ENCODE data around the gene UAP1L1. TPM values are rescaled to one million over a fixed set of nuclear protein-coding genes. Genes with fewer than 3 reads are reported as not detected.
"Not testable (repeated sequence)": the region's sequence is repeated elsewhere in the genome, so short reads cannot be mapped to it uniquely, and the experiment has no call there.

The UAP1L1 gene
- total and polyA plus RNA-seq, 2 experiments from 2014 or later: 15.6 to 39.1 TPM

GRCh38 chr9:137057545-137057944 is 19.8 kb upstream of the UAP1L1 start:
- Histone ChIP-seq H3K9me3 (ENCODE audit: low read depth) (no peaks in the 10 kb centered on the region), H2AFZ (no peak overlapping the region), H3K27me3 (peaks cover 9% of the 10 kb centered on the region), H3K4me3 (no peak overlapping the region), H3K4me2 (no peak overlapping the region), H3K27ac (peak overlapping the region; percentile 37), H4K20me1 (ENCODE audit: insufficient read depth, poor library complexity, severe bottlenecking) (no peaks in the 10 kb centered on the region), H3K4me1 (ENCODE audit: insufficient read depth) (peaks cover 46% of the 10 kb centered on the region), H3K36me3 (replicated peaks; ENCODE audit: insufficient read depth, low read depth) (no peaks in the 10 kb centered on the region), H3K9me2 (replicated peaks; ENCODE audit: insufficient read depth) (no peaks in the 10 kb centered on the region), H3K79me2 (no peaks in the 10 kb centered on the region)
- 75% methylated on average over 15 of the region's 16 CpGs for WGBS (ENCODE audit: low lambda C conversion rate, missing lambda C conversion rate)
- DNase-seq (ENCODE audit: low spot score): no peak
- no peak for TF ChIP-seq EZH2 (IDR thresholded peaks at IDR 0.05; ENCODE audit: borderline replicate concordance)
- no peak for TF ChIP-seq EZH2phosphoT487 (IDR thresholded peaks at IDR 0.05; ENCODE audit: low read depth, severe bottlenecking, unreplicated experiment)
- TF ChIP-seq CTCF (IDR thresholded peaks at IDR 0.05; ENCODE audit: poor library complexity): no peak

GRCh38 chr9:137058521-137059234 is 18.6 kb upstream of the UAP1L1 start:
- Histone ChIP-seq H3K9me3 (ENCODE audit: low read depth) (no peaks in the 10 kb centered on the region), H3K9me2 (replicated peaks; ENCODE audit: insufficient read depth) (no peaks in the 10 kb centered on the region), H2AFZ (no peak overlapping the region), H3K4me3 (no peak overlapping the region), H3K27ac (no peak overlapping the region), H3K4me1 (ENCODE audit: insufficient read depth) (peaks cover 38% of the 10 kb centered on the region), H3K36me3 (replicated peaks; ENCODE audit: insufficient read depth, low read depth) (no peaks in the 10 kb centered on the region), H3K4me2 (no peak overlapping the region), H3K79me2 (no peaks in the 10 kb centered on the region), H3K27me3 (no peaks in the 10 kb centered on the region), H4K20me1 (ENCODE audit: insufficient read depth, poor library complexity, severe bottlenecking) (no peaks in the 10 kb centered on the region)
- TF ChIP-seq EZH2phosphoT487 (IDR thresholded peaks at IDR 0.05; ENCODE audit: low read depth, severe bottlenecking, unreplicated experiment): no peak
- DNase-seq (ENCODE audit: low spot score): no peak
- 83% methylated on average over 9 of the region's 9 CpGs for WGBS (ENCODE audit: low lambda C conversion rate, missing lambda C conversion rate)

- Histone ChIP-seq H3K4me1 (ENCODE audit: insufficient read depth) (peaks cover 7% of the 10 kb centered on the region), H3K9me2 (replicated peaks; ENCODE audit: insufficient read depth) (no peaks in the 10 kb centered on the region), H4K20me1 (ENCODE audit: insufficient read depth, poor library complexity, severe bottlenecking) (no peaks in the 10 kb centered on the region), H3K4me3 (no peak overlapping the region), H3K27me3 (no peaks in the 10 kb centered on the region), H2AFZ (no peak overlapping the region), H3K9me3 (ENCODE audit: low read depth) (no peaks in the 10 kb centered on the region), H3K79me2 (no peaks in the 10 kb centered on the region), H3K27ac (no peak overlapping the region), H3K4me2 (no peak overlapping the region), H3K36me3 (replicated peaks; ENCODE audit: insufficient read depth, low read depth) (no peaks in the 10 kb centered on the region)
- 90% methylated on average over 15 of the region's 15 CpGs for WGBS (ENCODE audit: low lambda C conversion rate, missing lambda C conversion rate)
- no peak for TF ChIP-seq EZH2phosphoT487 (IDR thresholded peaks at IDR 0.05; ENCODE audit: low read depth, severe bottlenecking, unreplicated experiment)
- no peak for DNase-seq (ENCODE audit: low spot score)
Observed at GRCh38 chr9:137062384-137062783, 14.9 kb upstream of the UAP1L1 start.

- H4K20me1 ChIP-seq (ENCODE audit: insufficient read depth, poor library complexity, severe bottlenecking); DNase-seq (ENCODE audit: low spot score); H3K79me2 ChIP-seq; H3K4me2 ChIP-seq; H3K27me3 ChIP-seq; H2AFZ ChIP-seq; H3K4me1 ChIP-seq (ENCODE audit: insufficient read depth); H3K9me2 ChIP-seq (replicated peaks; ENCODE audit: insufficient read depth); H3K4me3 ChIP-seq; H3K27ac ChIP-seq; H3K36me3 ChIP-seq (replicated peaks; ENCODE audit: insufficient read depth, low read depth); H3K9me3 ChIP-seq (ENCODE audit: low read depth): not testable (repeated sequence)
- WGBS (ENCODE audit: low lambda C conversion rate, missing lambda C conversion rate): 81% methylated on average over 9 of the region's 9 CpGs
Observed at GRCh38 chr9:137062798-137063197, 14.5 kb upstream of the UAP1L1 start.

GRCh38 chr9:137063311-137064026 is 13.8 kb upstream of the UAP1L1 start:
- no peak overlapping the region for H2AFZ ChIP-seq
- H3K79me2 ChIP-seq: no peaks in the 10 kb centered on the region
- H3K4me1 ChIP-seq (ENCODE audit: insufficient read depth): no peaks in the 10 kb centered on the region
- H3K27me3 ChIP-seq: no peaks in the 10 kb centered on the region
- no peaks in the 10 kb centered on the region for H3K36me3 ChIP-seq (replicated peaks; ENCODE audit: insufficient read depth, low read depth)
- H3K9me3 ChIP-seq (ENCODE audit: low read depth): no peaks in the 10 kb centered on the region
- DNase-seq (ENCODE audit: low spot score): no peak
- H4K20me1 ChIP-seq (ENCODE audit: insufficient read depth, poor library complexity, severe bottlenecking): no peaks in the 10 kb centered on the region
- 95% methylated on average over 23 of the region's 26 CpGs for WGBS (ENCODE audit: low lambda C conversion rate, missing lambda C conversion rate)
- H3K9me2 ChIP-seq (replicated peaks; ENCODE audit: insufficient read depth): no peaks in the 10 kb centered on the region
- TF ChIP-seq EZH2phosphoT487 (IDR thresholded peaks at IDR 0.05; ENCODE audit: low read depth, severe bottlenecking, unreplicated experiment) (no peak), CTCF (IDR thresholded peaks at IDR 0.05; ENCODE audit: poor library complexity) (no peak), EZH2 (IDR thresholded peaks at IDR 0.05; ENCODE audit: borderline replicate concordance) (no peak)
- no peak overlapping the region for H3K27ac ChIP-seq
- H3K4me3 ChIP-seq: no peak overlapping the region
- no peak overlapping the region for H3K4me2 ChIP-seq

All from hepatocyte (in vitro differentiated cells).